Cardiac muscle cell (in vitro differentiated cells and primary cell): ENCODE results near the gene MAN1C1. TPM values are rescaled to one million over a fixed set of nuclear protein-coding genes. Genes with fewer than 3 reads are reported as not detected.

Experiments used
- DNase-seq, 2 donors: peaks; one replicate each; pipeline versions ENCODE4 v3.0.0 to v3.0.0-alpha.2; 2010 to 2017; ENCODE audit warnings: low read depth in 1 of 2, low spot score in 1 of 2
- H3K27ac ChIP-seq: fragments of 200-600 bp; sonication (generic); 2 replicates; pipeline ENCODE4 v1.5.1; 2016
- H3K27me3 ChIP-seq: fragments of 200-600 bp; sonication (generic); 2 replicates; pipeline ENCODE4 v1.6.0; 2016; ENCODE audit warnings: control low read depth
- H3K36me3 ChIP-seq: fragments of 200-600 bp; sonication (generic); 2 replicates; pipeline ENCODE4 v1.5.1; 2016; ENCODE audit warnings: control low read depth
- H3K4me1 ChIP-seq: fragments of 200-600 bp; sonication (generic); 2 replicates; pipeline ENCODE4 v1.8.1; 2017; ENCODE audit warnings: low read depth, mild to moderate bottlenecking, mixed run types
- H3K4me3 ChIP-seq: fragments of 200-600 bp; sonication (generic); 2 replicates; pipeline ENCODE4 v1.5.1; 2016; ENCODE audit warnings: mild to moderate bottlenecking
- H3K9me3 ChIP-seq: fragments of 200-600 bp; sonication (generic); 2 replicates; pipeline ENCODE4 v1.5.1; 2017; ENCODE audit warnings: low read depth, mild to moderate bottlenecking, control low read depth
- polyA plus RNA-seq: library from polyadenylated mRNA; unstranded; fragments of >200 nt; fragmentation: Nextera tagmentation; extraction: Ambion mirVana; gene quantifications from 2 replicates; pipeline ENCODE4 v1.2.1, GENCODE V29; 2016
- total RNA-seq: library from RNA; depleted of rRNA; stranded (reverse); fragments of >200 nt; gene quantifications from 2 replicates; pipeline ENCODE4 v1.2.3, GENCODE V29; 2016
- TF ChIP-seq, protein P1 (sequence below): IDR thresholded peaks from 2 replicates; pipeline ENCODE4 v1.5.1; 2012; ENCODE audit warnings: low read depth, mild to moderate bottlenecking, low read length

Gene MAN1C1
- total and polyA plus RNA-seq, 2 experiments from 2014 or later, result 88.8 to 118 TPM

DNA sequence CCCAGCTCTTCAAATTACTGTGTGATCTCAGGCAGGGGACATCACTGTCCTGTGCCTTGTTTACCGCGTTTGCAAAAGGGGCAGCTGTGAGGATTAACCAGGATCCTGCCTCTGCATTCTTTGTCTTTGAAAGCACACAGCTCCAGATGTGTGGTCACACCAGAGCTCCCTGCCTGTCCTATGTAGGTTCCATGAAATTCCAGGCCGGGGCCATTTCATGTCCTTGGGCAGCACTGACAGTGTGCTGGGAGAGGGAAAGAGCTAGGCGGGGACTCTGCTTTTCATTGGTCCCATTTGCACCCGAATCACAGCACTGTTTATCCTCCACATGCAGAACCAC lies 141.2 kb downstream of the MAN1C1 start:
- Histone ChIP-seq H3K4me3 (no peak overlapping the region), H3K4me1 (peaks cover 21% of the 10 kb centered on the region), H3K36me3 (peaks cover 16% of the 10 kb centered on the region), H3K9me3 (no peaks in the 10 kb centered on the region), H3K27ac (no peak overlapping the region), H3K27me3 (no peaks in the 10 kb centered on the region)
- TF ChIP-seq, protein P1, sequence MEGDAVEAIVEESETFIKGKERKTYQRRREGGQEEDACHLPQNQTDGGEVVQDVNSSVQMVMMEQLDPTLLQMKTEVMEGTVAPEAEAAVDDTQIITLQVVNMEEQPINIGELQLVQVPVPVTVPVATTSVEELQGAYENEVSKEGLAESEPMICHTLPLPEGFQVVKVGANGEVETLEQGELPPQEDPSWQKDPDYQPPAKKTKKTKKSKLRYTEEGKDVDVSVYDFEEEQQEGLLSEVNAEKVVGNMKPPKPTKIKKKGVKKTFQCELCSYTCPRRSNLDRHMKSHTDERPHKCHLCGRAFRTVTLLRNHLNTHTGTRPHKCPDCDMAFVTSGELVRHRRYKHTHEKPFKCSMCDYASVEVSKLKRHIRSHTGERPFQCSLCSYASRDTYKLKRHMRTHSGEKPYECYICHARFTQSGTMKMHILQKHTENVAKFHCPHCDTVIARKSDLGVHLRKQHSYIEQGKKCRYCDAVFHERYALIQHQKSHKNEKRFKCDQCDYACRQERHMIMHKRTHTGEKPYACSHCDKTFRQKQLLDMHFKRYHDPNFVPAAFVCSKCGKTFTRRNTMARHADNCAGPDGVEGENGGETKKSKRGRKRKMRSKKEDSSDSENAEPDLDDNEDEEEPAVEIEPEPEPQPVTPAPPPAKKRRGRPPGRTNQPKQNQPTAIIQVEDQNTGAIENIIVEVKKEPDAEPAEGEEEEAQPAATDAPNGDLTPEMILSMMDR, result no peak
- DNase-seq, result no peak

DNA sequence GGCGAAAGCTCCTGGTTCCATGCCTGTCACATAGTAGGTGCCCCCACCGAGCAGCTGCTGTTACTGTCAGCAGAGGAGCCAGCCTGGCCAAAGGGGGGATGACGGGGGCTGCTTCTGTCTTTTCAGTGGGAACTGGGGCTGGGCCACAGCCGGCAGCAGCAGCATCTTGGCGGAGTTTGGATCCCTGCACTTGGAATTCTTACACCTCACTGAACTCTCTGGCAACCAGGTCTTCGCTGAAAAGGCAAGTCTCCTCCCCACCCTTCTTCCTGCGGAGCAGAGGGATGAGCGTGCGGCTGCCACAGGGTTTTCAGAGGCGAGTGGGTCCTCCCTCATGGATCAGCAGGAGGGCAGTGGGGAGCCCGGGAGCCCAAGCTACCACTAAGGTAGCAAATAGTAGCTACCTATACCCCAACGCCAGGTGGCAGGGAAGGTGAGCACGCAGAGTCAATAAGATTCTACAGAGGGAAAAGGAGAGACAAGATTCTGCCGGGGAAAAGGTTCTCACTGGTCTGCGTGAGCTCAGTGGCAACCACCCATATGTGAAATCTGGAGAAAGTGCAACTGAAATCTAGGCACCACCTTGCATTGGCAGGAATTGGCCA lies 142.0 kb downstream of the MAN1C1 start:
- Histone ChIP-seq H3K9me3 (no peaks in the 10 kb centered on the region), H3K27me3 (no peaks in the 10 kb centered on the region), H3K27ac (no peak overlapping the region), H3K36me3 (peaks cover 13% of the 10 kb centered on the region), H3K4me3 (no peak overlapping the region), H3K4me1 (peaks cover 21% of the 10 kb centered on the region)
- DNase-seq, result no peak
- TF ChIP-seq, protein P1, result no peak

GRCh38 chr1:25760122-25760719 lies 143.6 kb downstream of the MAN1C1 start:
- peaks cover 22% of the 10 kb centered on the region for H3K4me1 ChIP-seq
- H3K36me3 ChIP-seq, result peaks cover 6% of the 10 kb centered on the region
- peak overlapping the region; percentile 76 for H3K27ac ChIP-seq
- TF ChIP-seq, protein P1, result no peak
- H3K27me3 ChIP-seq, result no peaks in the 10 kb centered on the region
- no peak overlapping the region for H3K4me3 ChIP-seq
- no peak for DNase-seq
- no peaks in the 10 kb centered on the region for H3K9me3 ChIP-seq

DNA sequence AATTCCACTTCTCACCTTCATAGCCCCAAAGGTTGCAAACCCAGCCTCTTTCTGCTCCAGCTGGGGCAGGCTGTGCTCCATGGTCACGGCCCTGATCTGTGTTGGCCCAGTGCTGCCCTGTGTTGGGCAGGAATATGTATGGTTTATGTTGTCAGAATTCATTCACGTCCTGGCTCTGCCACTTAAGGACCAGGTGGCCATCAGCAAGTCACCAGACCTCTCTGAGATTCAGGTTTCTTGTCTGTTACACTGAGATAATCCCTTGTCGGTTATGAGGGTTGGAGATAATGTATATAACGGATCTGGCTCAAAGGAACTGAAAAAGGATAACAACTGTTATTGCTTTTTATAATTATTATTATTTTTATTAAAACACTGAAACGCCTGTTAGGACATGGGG lies 144.3 kb downstream of the MAN1C1 start:
- TF ChIP-seq, protein P1, result no peak

DNA sequence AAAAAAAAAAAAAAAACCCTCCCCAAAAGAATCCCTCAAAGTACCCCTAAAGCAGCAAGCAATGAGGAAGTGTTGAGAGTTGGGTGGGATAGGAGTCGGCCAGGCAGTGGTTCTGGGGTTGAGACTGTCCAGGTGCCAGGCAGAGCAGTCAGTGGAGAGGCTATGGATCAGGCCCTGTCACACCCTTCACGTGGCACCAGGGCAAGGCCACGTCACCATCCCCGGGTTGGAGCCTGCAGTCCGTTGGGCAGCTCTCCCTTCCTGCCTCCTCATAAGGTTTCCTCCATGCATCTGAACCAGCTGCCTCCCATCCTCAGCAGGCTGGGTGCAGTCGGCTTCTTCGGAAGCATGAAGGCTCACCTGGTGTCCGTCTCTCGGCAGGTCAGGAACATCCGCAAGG lies 146.9 kb downstream of the MAN1C1 start:
- H3K36me3 ChIP-seq, result no peaks in the 10 kb centered on the region
- no peak for DNase-seq
- no peak overlapping the region for H3K4me3 ChIP-seq
- TF ChIP-seq, protein P1, result no peak
- no peaks in the 10 kb centered on the region for H3K9me3 ChIP-seq
- H3K27me3 ChIP-seq, result no peaks in the 10 kb centered on the region
- H3K27ac ChIP-seq, result no peak overlapping the region
- H3K4me1 ChIP-seq, result peaks cover 27% of the 10 kb centered on the region

More for the DNA sequence above, 144.3 kb downstream of the MAN1C1 start:
- Histone ChIP-seq H3K36me3 (no peaks in the 10 kb centered on the region), H3K4me3 (no peak overlapping the region), H3K27ac (peak overlapping the region; percentile 76), H3K27me3 (no peaks in the 10 kb centered on the region), H3K4me1 (peaks cover 27% of the 10 kb centered on the region), H3K9me3 (no peaks in the 10 kb centered on the region)
- DNase-seq, result peak in 1 of 2 donors; percentile 63
